GM23338 (cell line): Measurements from ENCODE around the gene TAGAP.

Experiments
- CREB1 ChIP-seq: fragments of 250-450 bp; sonication (Bioruptor Pico); IDR thresholded peaks from 2 replicates; pipeline ENCODE4 v1.5.0; 2020; ENCODE audit warnings: low read depth, mild to moderate bottlenecking, moderate library complexity
- CTCF ChIP-seq, 2 experiments: fragments of 200-600 bp in 1 of 2; sonication (generic) in 1 of 2; conservative IDR thresholded peaks; 2 replicates each; pipeline versions ENCODE4 v1.5.1 to v1.6.1; 2016 to 2017; ENCODE audit warnings: antibody characterized with exemption in 2 of 2, low read depth in 2 of 2, mild to moderate bottlenecking in 2 of 2, moderate library complexity in 1 of 2
- EZH2 ChIP-seq: fragments of 200-600 bp; sonication (generic); IDR thresholded peaks from one replicate; pipeline ENCODE4 v1.8.0; 2017; ENCODE audit warnings: antibody characterized with exemption, mild to moderate bottlenecking, low read depth; ENCODE audit not compliant: unreplicated experiment
- REST ChIP-seq: IDR thresholded peaks from one replicate; pipeline ENCODE4 v1.6.1; 2018; ENCODE audit warnings: antibody characterized with exemption; ENCODE audit not compliant: unreplicated experiment
- ZNF331 ChIP-seq: fragments of 250-450 bp; sonication (Bioruptor Pico); IDR thresholded peaks from 2 replicates; pipeline ENCODE4 v1.5.0; 2020; ENCODE audit warnings: low read depth, mild to moderate bottlenecking, moderate library complexity

GRCh38 chr6:159038914-159039884, 5.6 kb downstream of the TAGAP start:
- TF ChIP-seq REST (no peak), EZH2 (no peak), ZNF331 (CRISPR knock-in tag) (no peak), CTCF (conservative IDR thresholded peaks at IDR 0.05; ENCODE audit: low read depth in 2 of 2) (no peak), CREB1 (CRISPR knock-in tag) (no peak)
